ENCODE data around the gene CCDC142.

DNA sequence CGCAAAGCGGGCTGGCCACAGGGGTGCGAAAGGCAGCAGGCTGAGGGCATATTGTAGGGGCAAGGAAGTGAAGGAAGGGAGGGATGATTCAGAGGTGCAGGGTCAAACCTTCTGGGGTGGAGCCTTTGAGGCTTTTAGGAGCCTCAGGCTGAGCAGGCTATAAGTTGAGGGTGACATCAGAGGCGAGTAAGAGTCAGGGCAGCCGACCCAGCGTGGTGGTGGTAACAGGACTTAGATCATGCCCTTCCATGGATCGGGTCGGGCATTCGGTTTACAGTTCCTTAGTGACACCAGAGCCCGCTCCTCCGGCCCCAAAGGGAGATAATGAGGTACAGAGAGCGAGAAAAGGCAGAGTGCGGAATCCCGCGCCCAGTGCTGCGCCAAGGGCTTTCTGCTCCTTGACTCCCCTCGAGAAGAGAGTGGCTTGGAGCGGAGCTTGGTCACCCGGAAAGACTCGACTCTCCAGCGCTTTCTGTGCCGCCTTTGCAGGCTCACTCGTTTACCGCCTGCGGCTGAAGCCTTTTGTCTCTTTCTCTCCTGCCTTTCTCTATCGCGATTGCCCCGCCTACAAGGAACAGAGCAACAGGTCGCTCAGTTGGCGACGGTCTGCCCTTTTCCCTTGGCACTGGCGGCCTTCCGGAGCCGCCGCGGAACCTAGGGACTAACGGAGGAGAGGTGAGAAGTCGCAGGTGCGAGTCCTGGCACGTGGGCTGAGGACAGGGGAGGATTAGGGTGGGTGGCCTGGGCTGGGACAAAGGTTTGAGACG is 15.9 kb upstream of the CCDC142 start:
- TF ChIP-seq, protein P1, sequence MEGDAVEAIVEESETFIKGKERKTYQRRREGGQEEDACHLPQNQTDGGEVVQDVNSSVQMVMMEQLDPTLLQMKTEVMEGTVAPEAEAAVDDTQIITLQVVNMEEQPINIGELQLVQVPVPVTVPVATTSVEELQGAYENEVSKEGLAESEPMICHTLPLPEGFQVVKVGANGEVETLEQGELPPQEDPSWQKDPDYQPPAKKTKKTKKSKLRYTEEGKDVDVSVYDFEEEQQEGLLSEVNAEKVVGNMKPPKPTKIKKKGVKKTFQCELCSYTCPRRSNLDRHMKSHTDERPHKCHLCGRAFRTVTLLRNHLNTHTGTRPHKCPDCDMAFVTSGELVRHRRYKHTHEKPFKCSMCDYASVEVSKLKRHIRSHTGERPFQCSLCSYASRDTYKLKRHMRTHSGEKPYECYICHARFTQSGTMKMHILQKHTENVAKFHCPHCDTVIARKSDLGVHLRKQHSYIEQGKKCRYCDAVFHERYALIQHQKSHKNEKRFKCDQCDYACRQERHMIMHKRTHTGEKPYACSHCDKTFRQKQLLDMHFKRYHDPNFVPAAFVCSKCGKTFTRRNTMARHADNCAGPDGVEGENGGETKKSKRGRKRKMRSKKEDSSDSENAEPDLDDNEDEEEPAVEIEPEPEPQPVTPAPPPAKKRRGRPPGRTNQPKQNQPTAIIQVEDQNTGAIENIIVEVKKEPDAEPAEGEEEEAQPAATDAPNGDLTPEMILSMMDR (IDR thresholded peaks at IDR 0.05), result no peak
- TF ChIP-seq EP300 (IDR thresholded peaks at IDR 0.05) (no peak), POLR2AphosphoS5 (IDR thresholded peaks at IDR 0.05) (no peak), POLR2A (IDR thresholded peaks at IDR 0.05; ENCODE audit: low read depth) (no peak)
